Stimulated activated CD4-positive, alpha-beta T cell treated with anti-CD3 and anti-CD28 coated beads, Interleukin-2, amount 100 ng/mL, for 48 hours (primary cell): ENCODE data around the gene C20orf141.

Experiments used
- DNase-seq, 2 donors: peaks; one replicate each; pipeline ENCODE4 v3.0.0-alpha.2; 2020

The C20orf141 gene

GRCh38 chr20:2859330-2860121 lies 44.7 kb downstream of the C20orf141 start:
- DNase-seq, result no peak

GRCh38 chr20:2864626-2865025 lies 49.8 kb downstream of the C20orf141 start:
- no peak for DNase-seq

- DNase-seq, result no peak
Observed at GRCh38 chr20:2865101-2865500, 50.3 kb downstream of the C20orf141 start.
